ENCODE results near the gene ACOT11. TPM values are rescaled to one million over a fixed set of nuclear protein-coding genes. Genes with fewer than 3 reads are reported as not detected.

The ACOT11 gene
- total RNA-seq, 2 experiments from 2014 or later: 0.53 to 0.55 TPM

- CTCF ChIA-PET: no interaction called here
- H3K9me3 Mint-ChIP-seq: no peaks in the 10 kb centered on the region
- H3K27ac Mint-ChIP-seq: no peak overlapping the region
- peaks cover 8% of the 10 kb centered on the region for H3K4me1 Mint-ChIP-seq
- no peaks in the 10 kb centered on the region for H3K27me3 Mint-ChIP-seq
- H3K4me3 Mint-ChIP-seq: no peak overlapping the region
- no peak for DNase-seq
- POLR2A ChIA-PET: interaction anchor here (0.7 kb wide), 1 partner anchor 219 kb away, joined by 3 read pairs; no protein-coding TSS in a partner anchor
- no peaks in the 10 kb centered on the region for H3K36me3 Mint-ChIP-seq (ENCODE audit: low read depth)
Measured at GRCh38 chr1:54575605-54576290, 27.7 kb downstream of the ACOT11 start.

DNA sequence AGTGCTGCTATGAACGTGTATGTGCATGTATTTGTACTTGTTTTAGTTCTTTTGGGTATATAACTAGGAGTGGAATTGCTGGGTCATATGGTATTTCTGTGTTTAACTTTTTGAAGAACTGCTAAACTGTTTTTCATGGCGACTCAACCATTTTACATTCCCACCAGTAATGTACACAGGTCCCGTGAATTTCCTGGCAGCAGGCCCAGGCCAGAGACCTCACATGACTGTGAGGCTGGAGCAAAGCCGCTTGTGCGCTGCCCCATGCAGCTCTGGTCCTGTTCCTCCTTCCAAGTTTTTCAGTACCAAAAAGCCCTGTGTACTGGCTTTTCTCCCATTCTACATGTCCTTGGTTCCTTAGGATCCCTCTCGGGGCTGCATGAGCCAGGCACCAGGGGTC lies 29.6 kb downstream of the ACOT11 start:
- Mint-ChIP-seq H3K9me3 (no peaks in the 10 kb centered on the region), H3K4me3 (no peak overlapping the region), H3K27me3 (no peaks in the 10 kb centered on the region), H3K36me3 (ENCODE audit: low read depth) (no peaks in the 10 kb centered on the region), H3K4me1 (no peaks in the 10 kb centered on the region), H3K27ac (no peak overlapping the region)
- ChIA-PET POLR2A (no interaction called here), CTCF (no interaction called here)
- DNase-seq: no peak

GRCh38 chr1:54579337-54579781 lies 31.3 kb downstream of the ACOT11 start:
- ChIA-PET CTCF (no interaction called here), POLR2A (no interaction called here)
- H3K36me3 Mint-ChIP-seq (ENCODE audit: low read depth): no peaks in the 10 kb centered on the region
- no peaks in the 10 kb centered on the region for H3K27me3 Mint-ChIP-seq
- no peak overlapping the region for H3K4me3 Mint-ChIP-seq
- no peak overlapping the region for H3K27ac Mint-ChIP-seq
- DNase-seq: no peak
- no peaks in the 10 kb centered on the region for H3K9me3 Mint-ChIP-seq
- H3K4me1 Mint-ChIP-seq: no peaks in the 10 kb centered on the region

DNA sequence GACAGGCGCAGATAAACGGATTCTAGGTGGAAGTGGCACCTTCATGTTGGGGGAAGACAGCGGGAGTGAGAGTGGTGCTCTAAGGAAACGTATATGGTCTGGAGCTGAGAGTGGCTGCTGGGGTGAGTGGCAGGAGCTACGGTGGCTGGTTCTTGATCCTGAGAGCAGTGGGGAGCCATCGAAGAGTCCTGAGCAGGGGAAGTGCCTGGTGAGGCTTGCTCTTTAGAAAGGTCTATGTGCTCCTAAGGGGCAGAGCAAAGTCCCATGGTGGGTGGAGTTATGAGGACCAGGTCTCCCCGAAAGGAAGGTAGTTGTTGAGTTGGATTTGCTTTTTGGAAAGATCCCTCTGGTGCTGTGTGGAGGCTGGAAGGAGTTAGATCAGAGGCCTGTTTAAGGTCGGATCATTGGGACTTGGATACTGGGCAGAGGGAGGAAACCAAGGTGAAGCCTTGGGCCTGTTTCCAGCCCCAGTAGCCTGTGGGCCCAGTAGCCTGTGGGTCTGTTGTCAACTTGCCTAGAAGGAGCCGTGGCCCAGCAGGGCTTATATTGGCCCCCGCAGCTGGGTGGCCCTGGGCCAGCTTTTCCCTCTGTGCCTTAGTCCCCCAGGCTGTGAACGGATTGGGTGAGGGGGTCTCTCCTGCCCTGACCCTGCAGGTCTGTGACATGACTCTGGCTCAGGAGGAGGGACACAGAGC lies 33.0 kb downstream of the ACOT11 start:
- ChIA-PET CTCF (no interaction called here), POLR2A (no interaction called here)
- no peak overlapping the region for H3K27ac Mint-ChIP-seq
- H3K27me3 Mint-ChIP-seq: no peaks in the 10 kb centered on the region
- H3K9me3 Mint-ChIP-seq: no peaks in the 10 kb centered on the region
- no peaks in the 10 kb centered on the region for H3K36me3 Mint-ChIP-seq (ENCODE audit: low read depth)
- H3K4me1 Mint-ChIP-seq: no peaks in the 10 kb centered on the region
- no peak for DNase-seq
- H3K4me3 Mint-ChIP-seq: no peak overlapping the region

GRCh38 chr1:54581621-54582035 lies 33.6 kb downstream of the ACOT11 start:
- no peak for DNase-seq
- CTCF ChIA-PET: no interaction called here
- H3K36me3 Mint-ChIP-seq (ENCODE audit: low read depth): no peaks in the 10 kb centered on the region
- no peak overlapping the region for H3K27ac Mint-ChIP-seq
- POLR2A ChIA-PET: no interaction called here
- no peak overlapping the region for H3K4me3 Mint-ChIP-seq
- H3K9me3 Mint-ChIP-seq: no peaks in the 10 kb centered on the region
- H3K27me3 Mint-ChIP-seq: no peaks in the 10 kb centered on the region
- no peaks in the 10 kb centered on the region for H3K4me1 Mint-ChIP-seq

GRCh38 chr1:54582566-54583306 lies 34.7 kb downstream of the ACOT11 start:
- Mint-ChIP-seq H3K4me1 (no peaks in the 10 kb centered on the region), H3K27me3 (no peaks in the 10 kb centered on the region), H3K27ac (no peak overlapping the region), H3K9me3 (no peaks in the 10 kb centered on the region), H3K36me3 (ENCODE audit: low read depth) (no peaks in the 10 kb centered on the region), H3K4me3 (no peak overlapping the region)
- DNase-seq: no peak
- ChIA-PET CTCF (no interaction called here), POLR2A (interaction anchor here (0.9 kb wide), 1 partner anchor 10 kb away, joined by 4 read pairs; no protein-coding TSS in a partner anchor)

DNA sequence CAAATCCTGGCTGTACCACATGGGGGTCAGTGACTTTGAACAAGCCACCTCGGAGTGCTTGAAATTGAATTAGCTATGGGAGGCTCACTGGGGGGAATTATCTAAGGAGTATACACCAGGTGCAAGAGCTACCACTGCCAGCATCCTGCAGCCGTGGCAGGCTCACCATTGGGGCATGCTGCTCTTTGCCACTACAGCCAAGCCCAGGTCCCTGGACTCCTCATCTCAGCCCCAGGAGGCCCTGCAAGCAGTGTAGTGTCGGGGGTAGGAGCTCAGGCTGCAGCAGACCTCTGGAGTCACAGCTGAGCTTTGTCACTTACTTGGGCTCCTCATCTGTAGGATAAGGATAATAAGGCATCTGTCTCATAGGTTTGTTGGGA lies 35.3 kb downstream of the ACOT11 start:
- Mint-ChIP-seq H3K36me3 (ENCODE audit: low read depth) (no peaks in the 10 kb centered on the region), H3K4me1 (no peaks in the 10 kb centered on the region), H3K9me3 (no peaks in the 10 kb centered on the region), H3K4me3 (no peak overlapping the region), H3K27ac (no peak overlapping the region), H3K27me3 (no peaks in the 10 kb centered on the region)
- CTCF ChIA-PET: no interaction called here
- POLR2A ChIA-PET: interaction anchor here (0.9 kb wide), 1 partner anchor 10 kb away, joined by 4 read pairs; no protein-coding TSS in a partner anchor
- DNase-seq: no peak

GRCh38 chr1:54583871-54584270 lies 35.8 kb downstream of the ACOT11 start:
- Mint-ChIP-seq H3K27ac (no peak overlapping the region), H3K36me3 (ENCODE audit: low read depth) (no peaks in the 10 kb centered on the region), H3K4me1 (no peaks in the 10 kb centered on the region), H3K9me3 (no peaks in the 10 kb centered on the region), H3K4me3 (no peak overlapping the region), H3K27me3 (no peaks in the 10 kb centered on the region)
- DNase-seq: no peak
- POLR2A ChIA-PET: interaction anchor here (0.9 kb wide), 1 partner anchor 11 kb away, joined by 4 read pairs; no protein-coding TSS in a partner anchor
- CTCF ChIA-PET: no interaction called here

- ChIA-PET POLR2A (no interaction called here), CTCF (no interaction called here)
- DNase-seq: no peak
- H3K36me3 Mint-ChIP-seq (ENCODE audit: low read depth): no peaks in the 10 kb centered on the region
- no peaks in the 10 kb centered on the region for H3K4me1 Mint-ChIP-seq
- no peaks in the 10 kb centered on the region for H3K27me3 Mint-ChIP-seq
- no peaks in the 10 kb centered on the region for H3K9me3 Mint-ChIP-seq
- H3K4me3 Mint-ChIP-seq: no peak overlapping the region
- no peak overlapping the region for H3K27ac Mint-ChIP-seq
Measured at GRCh38 chr1:54584575-54584974, 36.5 kb downstream of the ACOT11 start.

DNA sequence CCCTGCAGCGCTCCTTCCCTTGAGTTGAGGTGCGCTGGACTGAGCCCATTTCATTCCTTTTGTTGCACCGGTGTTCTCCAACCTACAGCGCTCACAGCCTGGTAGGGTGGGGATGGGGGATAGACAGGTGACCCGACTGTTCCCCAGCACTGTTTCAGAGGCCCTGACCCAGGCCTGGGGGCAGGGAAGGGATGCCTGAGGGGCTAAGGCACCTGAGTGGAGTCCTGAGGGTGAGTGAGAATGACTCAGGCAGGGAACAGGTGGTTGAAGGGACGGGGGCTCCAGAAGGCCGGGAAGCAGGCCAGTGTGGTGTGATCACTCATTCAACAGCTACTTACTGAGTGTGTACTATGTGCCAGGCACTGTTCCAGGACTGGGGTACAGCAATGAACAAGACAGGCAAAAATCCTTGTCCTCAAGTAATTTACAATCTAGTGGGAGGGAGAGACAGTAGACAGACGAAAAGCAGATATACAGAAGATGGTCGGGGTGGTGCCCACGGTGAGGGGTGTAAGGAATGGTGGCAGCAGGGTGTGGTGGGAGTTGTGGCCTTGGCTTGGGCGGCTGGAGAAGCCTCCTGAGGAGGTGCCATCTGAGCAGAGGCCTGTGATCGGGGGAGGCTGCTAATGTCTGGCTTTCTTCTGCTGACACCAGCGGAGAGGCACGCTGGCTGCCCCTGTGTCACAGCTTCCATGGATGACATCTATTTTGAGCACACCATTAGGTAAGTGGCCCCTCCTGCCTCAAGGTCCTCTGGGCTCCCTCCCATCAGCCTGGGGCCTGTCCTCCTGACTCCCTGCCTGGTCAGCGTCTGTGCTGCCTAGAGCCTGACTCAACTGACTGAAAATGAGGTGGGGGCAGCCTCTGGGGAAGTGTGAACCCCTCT lies 37.4 kb downstream of the ACOT11 start:
- POLR2A ChIA-PET: no interaction called here
- CTCF ChIA-PET: no interaction called here
- Mint-ChIP-seq H3K4me3 (no peak overlapping the region), H3K27ac (no peak overlapping the region), H3K27me3 (no peaks in the 10 kb centered on the region), H3K36me3 (ENCODE audit: low read depth) (no peaks in the 10 kb centered on the region), H3K4me1 (no peaks in the 10 kb centered on the region), H3K9me3 (no peaks in the 10 kb centered on the region)
- DNase-seq: no peak

- no peaks in the 10 kb centered on the region for H3K36me3 Mint-ChIP-seq (ENCODE audit: low read depth)
- no peak overlapping the region for H3K27ac Mint-ChIP-seq
- POLR2A ChIA-PET: no interaction called here
- CTCF ChIA-PET: no interaction called here
- H3K9me3 Mint-ChIP-seq: no peaks in the 10 kb centered on the region
- no peaks in the 10 kb centered on the region for H3K4me1 Mint-ChIP-seq
- no peak for DNase-seq
- H3K4me3 Mint-ChIP-seq: no peak overlapping the region
- H3K27me3 Mint-ChIP-seq: no peaks in the 10 kb centered on the region
Measured at GRCh38 chr1:54588377-54588776, 40.3 kb downstream of the ACOT11 start.

DNA sequence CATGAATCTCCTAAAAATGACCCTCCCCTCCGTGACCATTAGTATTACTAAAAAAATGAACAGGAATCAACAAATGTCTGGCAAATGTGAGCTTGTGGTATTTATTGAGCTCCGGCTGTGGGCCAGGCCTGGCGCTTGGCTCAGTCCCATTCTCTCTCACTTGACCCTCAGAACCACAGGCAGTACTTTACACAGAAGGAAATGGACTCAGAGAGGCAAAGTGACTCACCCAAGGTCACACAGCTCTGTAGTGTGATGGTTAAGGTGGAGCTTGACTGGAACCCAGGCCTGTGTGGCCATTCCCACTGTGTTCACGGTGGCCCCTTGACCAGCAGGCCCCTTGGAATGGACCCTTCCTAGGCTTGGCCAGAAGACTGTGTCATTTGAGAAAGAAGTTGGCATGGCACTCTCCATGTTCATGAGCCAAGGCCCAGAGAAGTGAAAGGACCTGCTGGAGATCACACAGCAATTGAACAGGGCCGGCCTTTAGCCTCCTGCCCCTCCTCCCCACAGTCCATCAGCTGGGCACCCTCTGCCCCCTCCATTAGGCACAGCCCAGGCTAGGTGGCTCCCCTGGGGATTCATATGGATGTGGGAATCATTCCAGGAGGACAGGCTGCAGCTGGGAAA lies 43.2 kb downstream of the ACOT11 start:
- Mint-ChIP-seq H3K4me1 (no peaks in the 10 kb centered on the region), H3K9me3 (no peaks in the 10 kb centered on the region), H3K27ac (no peak overlapping the region), H3K36me3 (ENCODE audit: low read depth) (no peaks in the 10 kb centered on the region), H3K27me3 (no peaks in the 10 kb centered on the region), H3K4me3 (no peak overlapping the region)
- CTCF ChIA-PET: interaction anchor here (1.1 kb wide), 1 partner anchor 410 kb away, joined by 3 read pairs; no protein-coding TSS in a partner anchor
- POLR2A ChIA-PET: no interaction called here
- DNase-seq: no peak

All from activated CD4-positive, alpha-beta memory T cell treated with anti-CD3 and anti-CD28 coated beads, Interleukin-2, amount 10 ng/mL, durations not matched to agents 7 days and 5 days (primary cell).